Measurements from ENCODE around the gene SANBR.

DNA sequence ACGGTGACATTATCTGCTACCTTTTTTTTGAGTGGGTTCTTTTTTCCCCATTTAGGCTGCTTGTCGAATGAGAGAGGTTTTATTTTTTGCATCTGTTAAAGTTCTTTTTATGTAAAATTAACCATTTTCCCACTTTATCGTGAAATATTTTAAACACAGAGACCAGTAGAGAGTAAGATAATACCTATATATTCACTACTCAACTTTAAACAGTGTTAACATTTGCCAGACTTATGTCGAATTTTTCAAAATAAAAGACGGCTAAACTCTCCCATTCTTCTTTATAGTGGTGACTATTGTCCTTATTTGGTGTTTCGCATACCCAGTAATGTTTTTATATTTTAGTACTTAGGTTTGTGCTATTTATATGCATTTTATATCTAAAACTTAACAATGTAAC is 46.9 kb upstream of the SANBR start:
- TF ChIP-seq, protein P1, sequence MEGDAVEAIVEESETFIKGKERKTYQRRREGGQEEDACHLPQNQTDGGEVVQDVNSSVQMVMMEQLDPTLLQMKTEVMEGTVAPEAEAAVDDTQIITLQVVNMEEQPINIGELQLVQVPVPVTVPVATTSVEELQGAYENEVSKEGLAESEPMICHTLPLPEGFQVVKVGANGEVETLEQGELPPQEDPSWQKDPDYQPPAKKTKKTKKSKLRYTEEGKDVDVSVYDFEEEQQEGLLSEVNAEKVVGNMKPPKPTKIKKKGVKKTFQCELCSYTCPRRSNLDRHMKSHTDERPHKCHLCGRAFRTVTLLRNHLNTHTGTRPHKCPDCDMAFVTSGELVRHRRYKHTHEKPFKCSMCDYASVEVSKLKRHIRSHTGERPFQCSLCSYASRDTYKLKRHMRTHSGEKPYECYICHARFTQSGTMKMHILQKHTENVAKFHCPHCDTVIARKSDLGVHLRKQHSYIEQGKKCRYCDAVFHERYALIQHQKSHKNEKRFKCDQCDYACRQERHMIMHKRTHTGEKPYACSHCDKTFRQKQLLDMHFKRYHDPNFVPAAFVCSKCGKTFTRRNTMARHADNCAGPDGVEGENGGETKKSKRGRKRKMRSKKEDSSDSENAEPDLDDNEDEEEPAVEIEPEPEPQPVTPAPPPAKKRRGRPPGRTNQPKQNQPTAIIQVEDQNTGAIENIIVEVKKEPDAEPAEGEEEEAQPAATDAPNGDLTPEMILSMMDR (conservative IDR thresholded peaks at IDR 0.05; ENCODE audit: low read length), result no peak
- TF ChIP-seq EZH2phosphoT487 (IDR thresholded peaks at IDR 0.05; ENCODE audit: borderline replicate concordance), result no peak

All from Loucy (cell line).